HepG2 (cell line): ENCODE measurements around the gene NAA25. TPM values are rescaled to one million over a fixed set of nuclear protein-coding genes. Genes with fewer than 3 reads are reported as not detected.
A peak's percentile ranks its signal among the peaks of the same experiment; 100 is the strongest.

Source experiments
- CREM ChIP-seq, 2 experiments: sonication (generic) in 1 of 2; formaldehyde crosslinking in 1 of 2; IDR thresholded peaks; 2 replicates each; pipeline versions ENCODE4 v1.4.0 to v1.6.1; 2016 to 2020; ENCODE audit warnings: antibody characterized with exemption in 1 of 2, mild to moderate bottlenecking in 1 of 2, missing genetic modification reagents in 1 of 2
- DRAP1 ChIP-seq: IDR thresholded peaks from 2 replicates; pipeline ENCODE4 v1.6.1; 2016; ENCODE audit warnings: missing genetic modification reagents, missing compliant biosample characterization
- EP300 ChIP-seq, 3 experiments: sonication (generic) in 1 of 3; formaldehyde crosslinking in 1 of 3; IDR thresholded peaks; 2 replicates each; pipeline versions ENCODE4 v1.5.1 to v1.6.1; 2011 to 2020; ENCODE audit warnings: low read depth in 2 of 3, low read length in 2 of 3, borderline replicate concordance in 1 of 3, improper control_type of control experiment in 1 of 3, mild to moderate bottlenecking in 1 of 3, missing genetic modification reagents in 1 of 3, moderate library complexity in 1 of 3
- EZH2 ChIP-seq: conservative IDR thresholded peaks from 2 replicates; pipeline ENCODE4 v1.6.1; 2012; ENCODE audit warnings: mild to moderate bottlenecking, low read depth, low read length, moderate library complexity
- HMGA1 ChIP-seq: sonication (generic); formaldehyde crosslinking; conservative IDR thresholded peaks from 2 replicates; pipeline ENCODE4 v1.4.0; 2020; ENCODE audit warnings: missing genetic modification reagents
- NRL ChIP-seq: sonication (generic); formaldehyde crosslinking; IDR thresholded peaks from 2 replicates; pipeline ENCODE4 v1.5.0; 2020; ENCODE audit warnings: missing genetic modification reagents, mild to moderate bottlenecking, moderate library complexity, borderline replicate concordance
- TBL1XR1 ChIP-seq: fragments of 150-350 bp; IDR thresholded peaks from 2 replicates; pipeline ENCODE4 v1.6.1; 2014; ENCODE audit warnings: borderline replicate concordance, low read length; ENCODE audit not compliant: partially characterized antibody
- TGIF2 ChIP-seq: IDR thresholded peaks from 2 replicates; pipeline ENCODE4 v1.6.1; 2016; ENCODE audit warnings: control low read depth, missing compliant biosample characterization
- XBP1 ChIP-seq: sonication (generic); formaldehyde crosslinking; IDR thresholded peaks from 2 replicates; pipeline ENCODE4 v1.5.0; 2020; ENCODE audit warnings: missing genetic modification reagents
- ZHX2 ChIP-seq, 2 experiments: sonication (generic) in 1 of 2; formaldehyde crosslinking in 1 of 2; IDR thresholded peaks; 2 replicates each; pipeline versions ENCODE4 v1.6.1 to v1.9.0; 2014 to 2022; ENCODE audit warnings: antibody characterized with exemption in 1 of 2, borderline replicate concordance in 1 of 2, inconsistent platforms in 1 of 2, low read depth in 1 of 2, missing genetic modification reagents in 1 of 2
- ZNF362 ChIP-seq: sonication (generic); formaldehyde crosslinking; IDR thresholded peaks from 2 replicates; pipeline ENCODE4 v1.4.0; 2020; ENCODE audit warnings: missing genetic modification reagents, mild to moderate bottlenecking, borderline replicate concordance
- ZNF501 ChIP-seq: sonication (generic); formaldehyde crosslinking; IDR thresholded peaks from 2 replicates; pipeline ENCODE4 v1.5.1; 2020; ENCODE audit warnings: mild to moderate bottlenecking, moderate library complexity, missing genetic modification reagents
- ZNF556 ChIP-seq: sonication (generic); formaldehyde crosslinking; IDR thresholded peaks from 2 replicates; pipeline ENCODE4 v1.4.0; 2020; ENCODE audit warnings: mild to moderate bottlenecking, missing genetic modification reagents, borderline replicate concordance
- ZSCAN20 ChIP-seq: sonication (generic); formaldehyde crosslinking; IDR thresholded peaks from 2 replicates; pipeline ENCODE4 v1.4.0; 2020; ENCODE audit warnings: missing genetic modification reagents, mild to moderate bottlenecking, borderline replicate concordance
- ZSCAN31 ChIP-seq: sonication (generic); formaldehyde crosslinking; IDR thresholded peaks from 2 replicates; pipeline ENCODE4 v1.5.0; 2020; ENCODE audit warnings: low read depth, mild to moderate bottlenecking, missing genetic modification reagents
- polyA plus RNA-seq, 8 experiments: library from polyadenylated mRNA; depleted of rRNA in 3 of 8; stranded (reverse) in 7 of 8; unstranded in 1 of 8; fragments of >200 nt; fragmentation: Illumina TruSeq in 4 of 8; extraction: Trizol in 4 of 8; gene quantifications; 2 replicates each; pipeline versions ENCODE4 v1.2.1 to v1.2.3, GENCODE V29; 2011 to 2016; ENCODE audit warnings: low read depth in 4 of 8, missing spikeins in 1 of 8, mixed read lengths in 1 of 8; ENCODE audit not compliant: insufficient read depth in 1 of 8
- total RNA-seq, 5 experiments: library from RNA; depleted of rRNA; stranded (reverse); fragments of >200 nt; fragmentation: Illumina TruSeq; extraction: Trizol; gene quantifications; 2 replicates each; pipeline ENCODE4 v1.2.3, GENCODE V29; 2016; ENCODE audit warnings: low read depth in 1 of 5

The NAA25 gene
- total and polyA plus RNA-seq, 2 of the 13 experiments (the other 11 are each of a cell fraction or from before 2014, with no cell fraction given): 11.4 to 32.0 TPM

- TF ChIP-seq TBL1XR1 (no peak), ZNF501 (CRISPR knock-in tag) (0 out of 2 replicates have a peak, but pooled peaks have one; percentile 49), EZH2 (no peak), DRAP1 (CRISPR knock-in tag) (peak; percentile 88), TGIF2 (CRISPR knock-in tag) (0 out of 2 replicates have a peak, but pooled peaks have one; percentile 38), CREM (IDR thresholded peaks at IDR 0.05) (no peak), CREM (CRISPR knock-in tag; IDR thresholded peaks at IDR 0.05) (no peak), ZNF362 (CRISPR knock-in tag) (no peak), ZSCAN31 (CRISPR knock-in tag) (peak; percentile 56; the same call in 1 of the 2 replicates), HMGA1 (no peak), XBP1 (no peak), NRL (no peak), ZHX2 (IDR thresholded peaks at IDR 0.05; ENCODE audit: low read depth) (no peak), ZHX2 (CRISPR knock-in tag; IDR thresholded peaks at IDR 0.05; ENCODE audit: borderline replicate concordance) (no peak), ZSCAN20 (CRISPR knock-in tag) (no peak), EP300 (IDR thresholded peaks at IDR 0.05; ENCODE audit: low read depth in 2 of 2, low read length in 2 of 2) (no peak), EP300 (CRISPR knock-in tag; IDR thresholded peaks at IDR 0.05; ENCODE audit: borderline replicate concordance) (0 out of 2 replicates have a peak, but pooled peaks have one; percentile 20), ZNF556 (CRISPR knock-in tag) (no peak)
Measured at GRCh38 chr12:112116232-112117060, 7.9 kb upstream of the NAA25 start (continued).
